SK-N-MC (cell line): Measurements from ENCODE around the gene SELENOH.
"Not testable (repeated sequence)": the region's sequence is repeated elsewhere in the genome, so short reads cannot be mapped to it uniquely, and the experiment has no call there.

Experiments used
- DNase-seq: peaks from one replicate; pipeline ENCODE4 v3.0.0-alpha.2; 2011; ENCODE audit warnings: low read depth, low spot score
- H3K27ac ChIP-seq: fragments of 200-600 bp; sonication (generic); 2 replicates; pipeline ENCODE4 v1.5.1; 2016; ENCODE audit warnings: mixed run types
- H3K36me3 ChIP-seq: fragments of 200-600 bp; sonication (generic); 2 replicates; pipeline ENCODE4 v1.6.1; 2017; ENCODE audit warnings: antibody characterized with exemption, low read length, mixed read lengths; ENCODE audit not compliant: insufficient read depth
- H3K4me3 ChIP-seq: fragments of 200-600 bp; sonication (generic); 2 replicates; pipeline ENCODE4 v1.5.1; 2016
- H3K9ac ChIP-seq: fragments of 200-600 bp; sonication (generic); 2 replicates; pipeline ENCODE4 v1.8.0; 2017; ENCODE audit warnings: mixed run types, mixed read lengths; ENCODE audit not compliant: insufficient read length
- H3K9me3 ChIP-seq: fragments of 200-600 bp; sonication (generic); 2 replicates; pipeline ENCODE4 v1.6.1; 2017; ENCODE audit warnings: low read depth, mild to moderate bottlenecking, antibody characterized with exemption, low read length, moderate library complexity, mixed read lengths
- EZH2 ChIP-seq: fragments of 200-600 bp; sonication (generic); IDR thresholded peaks from one replicate; pipeline ENCODE4 v1.6.1; 2017; ENCODE audit warnings: antibody characterized with exemption
- FOXP2 ChIP-seq: optimal IDR thresholded peaks from 2 replicates; pipeline ENCODE3; 2011; ENCODE audit warnings: mild to moderate bottlenecking, moderate library complexity; ENCODE audit not compliant: insufficient read depth; ENCODE audit errors: extremely low read length, control extremely low read depth
- POLR2AphosphoS5 ChIP-seq: IDR thresholded peaks from 2 replicates; pipeline ENCODE4 v1.6.1; 2012; ENCODE audit warnings: mild to moderate bottlenecking, low read depth, low read length, borderline replicate concordance

Gene SELENOH

DNA sequence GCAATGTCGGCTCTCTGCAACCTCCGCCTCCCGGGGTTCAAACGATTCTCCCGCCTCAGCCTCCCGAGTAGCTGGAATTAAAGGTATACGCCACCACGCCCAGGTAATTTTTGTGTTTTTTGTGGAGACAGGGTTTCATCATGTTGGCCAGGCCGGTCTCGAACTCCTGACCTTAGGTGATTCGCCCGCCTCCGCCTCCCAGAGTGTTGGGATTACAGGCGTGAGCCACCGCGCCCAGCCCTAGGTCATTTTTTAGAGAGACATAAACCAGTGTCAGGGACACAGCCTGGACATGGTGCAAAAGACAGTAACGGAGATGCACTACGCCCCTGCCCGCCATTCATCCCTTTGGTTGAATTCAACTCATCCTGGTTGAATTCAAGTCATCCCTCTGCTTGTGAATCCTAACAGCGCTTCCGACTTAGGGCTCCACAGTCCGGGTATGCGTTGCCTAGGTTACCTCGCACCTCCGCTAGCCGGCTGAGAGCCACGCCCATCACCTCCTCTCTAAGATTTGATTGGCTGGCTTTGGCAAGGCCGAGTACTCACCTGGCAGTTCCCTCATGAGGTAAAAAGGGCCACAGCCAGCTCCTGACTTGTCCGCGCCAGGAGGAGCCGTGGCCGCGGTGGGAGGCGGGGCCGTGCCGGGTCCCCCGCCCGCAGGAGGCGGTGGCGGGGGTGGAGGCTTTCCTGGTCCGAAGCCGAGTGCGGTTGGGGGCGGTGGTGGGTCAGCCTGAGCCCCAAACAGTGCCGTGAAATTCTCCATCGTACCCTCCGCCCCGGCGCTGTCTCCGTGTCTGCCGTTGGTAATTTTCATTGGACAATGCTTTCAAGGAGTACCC is 29.7 kb upstream of the SELENOH start, which contains the start of gene MED19:
Gene MED19, minus strand, starts transcription at position 802 of the 842 bp plus-strand sequence. Its CDS starts 36 bp downstream, at position 766.
- Histone ChIP-seq H3K4me3 (peak within 1 kb of the TSS; percentile 92), H3K36me3 (peaks cover 13% of the 10 kb centered on the region), H3K9me3 (no peaks in the 10 kb centered on the region), H3K27ac (peak within 1 kb of the TSS; percentile 87), H3K9ac (peak within 1 kb of the TSS; percentile 96)
- DNase-seq = no peak
- TF ChIP-seq EZH2 (no peak), FOXP2 (no peak), POLR2AphosphoS5 (no peak; the same call in 1 of the 2 replicates)

DNA sequence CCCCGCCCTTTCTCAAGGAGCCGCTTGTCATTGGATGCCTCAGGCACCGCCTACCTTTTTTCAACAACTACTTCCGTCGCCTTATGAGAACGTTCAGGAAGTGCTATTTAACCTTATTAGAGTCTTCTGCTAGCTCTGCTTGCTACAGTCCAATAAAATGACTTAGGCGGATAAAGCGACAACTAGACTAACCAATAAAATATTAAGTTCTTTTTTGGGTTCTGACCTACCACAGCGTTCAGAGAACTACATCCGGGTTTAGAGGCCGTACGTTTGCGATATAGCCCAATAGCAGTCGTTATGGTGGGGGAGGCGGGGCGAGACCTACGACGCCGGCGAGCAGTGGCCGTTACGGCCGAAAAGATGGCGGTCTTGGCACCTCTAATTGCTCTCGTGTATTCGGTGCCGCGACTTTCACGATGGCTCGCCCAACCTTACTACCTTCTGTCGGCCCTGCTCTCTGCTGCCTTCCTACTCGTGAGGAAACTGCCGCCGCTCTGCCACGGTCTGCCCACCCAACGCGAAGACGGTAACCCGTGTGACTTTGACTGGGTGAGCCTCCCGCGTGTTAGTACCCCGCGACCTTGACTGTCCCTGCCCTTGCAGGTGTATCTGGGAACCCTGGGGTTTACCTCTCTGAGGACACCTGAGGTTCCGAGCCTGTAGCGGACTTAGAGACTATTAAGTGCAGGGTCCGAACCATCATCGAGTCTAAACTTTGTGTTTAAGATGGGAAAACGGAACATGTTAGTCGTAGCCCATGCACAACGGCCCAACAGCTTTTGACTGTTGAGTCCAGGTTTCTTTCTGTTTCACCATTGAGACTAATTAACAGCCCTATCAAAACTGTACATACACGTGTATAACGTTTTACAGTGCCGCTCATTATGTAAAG is 28.8 kb upstream of the SELENOH start, which contains the start of gene TMX2:
Gene TMX2, plus strand, starts transcription at position 338 of the 895 bp plus-strand sequence. Its CDS starts 26 bp downstream, at position 364.
- no peak for TF ChIP-seq EZH2
- peak; percentile 79 for TF ChIP-seq POLR2AphosphoS5
- peak; percentile 99 for DNase-seq
- peak within 1 kb of the TSS; percentile 96 for H3K9ac ChIP-seq
- H3K27ac ChIP-seq = peak within 1 kb of the TSS; percentile 87
- peak within 1 kb of the TSS; percentile 92 for H3K4me3 ChIP-seq
- no peaks in the 10 kb centered on the region for H3K9me3 ChIP-seq
- peaks cover 13% of the 10 kb centered on the region for H3K36me3 ChIP-seq

DNA sequence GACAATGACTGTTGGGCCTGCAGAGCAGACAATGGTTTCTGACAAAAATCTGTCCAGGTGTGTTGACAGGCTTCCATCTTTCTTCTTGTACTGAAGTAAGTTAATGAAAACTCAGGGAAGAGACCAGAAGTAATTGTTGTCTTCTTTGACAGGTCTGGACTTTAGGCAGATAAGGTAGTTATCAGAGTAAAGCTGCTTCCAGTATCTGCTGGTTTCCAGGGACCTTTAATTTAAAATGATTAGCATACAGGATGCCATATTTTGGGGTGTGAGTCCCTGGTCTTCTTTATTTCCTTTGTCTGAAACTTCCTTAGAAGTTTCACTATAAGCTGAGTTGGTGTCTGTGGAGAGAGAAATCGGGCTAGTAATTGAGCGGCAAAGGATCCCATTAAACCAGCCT is 27.5 kb upstream of the SELENOH start:
- TF ChIP-seq POLR2AphosphoS5 (no peak), FOXP2 (no peak), EZH2 (no peak)
- DNase-seq = no peak
- Histone ChIP-seq H3K9ac (peak overlapping the region; percentile 96), H3K9me3 (no peaks in the 10 kb centered on the region), H3K27ac (no peak overlapping the region), H3K4me3 (peak overlapping the region; percentile 92), H3K36me3 (peaks cover 12% of the 10 kb centered on the region)

- H3K4me3 ChIP-seq, DNase-seq, H3K27ac ChIP-seq, H3K9ac ChIP-seq, H3K9me3 ChIP-seq: not testable (repeated sequence)
- peaks cover 26% of the 10 kb centered on the region for H3K36me3 ChIP-seq
Observed at GRCh38 chr11:57716726-57717125, 24.6 kb upstream of the SELENOH start.

DNA sequence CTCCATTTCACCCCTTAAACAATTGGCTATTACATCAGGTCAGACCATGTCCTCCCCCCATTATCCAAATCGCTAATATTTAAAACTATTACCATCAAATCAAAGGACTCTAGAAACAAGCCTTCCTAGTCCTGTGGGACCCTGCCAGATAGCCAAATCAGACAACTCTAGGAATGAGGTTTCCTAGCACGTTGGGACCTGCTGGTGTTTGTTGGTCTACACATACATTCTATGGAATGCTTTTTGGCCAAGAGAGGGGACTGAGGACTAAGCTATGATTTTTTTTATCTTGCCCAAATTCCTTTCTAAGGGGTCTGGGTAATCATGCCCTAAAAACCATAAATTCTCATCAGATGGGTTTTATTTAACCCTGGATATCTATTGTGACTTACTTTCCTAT is 14.1 kb upstream of the SELENOH start:
- Histone ChIP-seq H3K9me3 (no peaks in the 10 kb centered on the region), H3K27ac (no peak overlapping the region), H3K36me3 (peaks cover 11% of the 10 kb centered on the region; the same call in 1 of the 2 replicates), H3K4me3 (no peak overlapping the region), H3K9ac (no peak overlapping the region)
- TF ChIP-seq EZH2 = no peak
- TF ChIP-seq FOXP2 = no peak
- TF ChIP-seq POLR2AphosphoS5 = no peak
- no peak for DNase-seq

GRCh38 chr11:57728829-57729228 is 12.5 kb upstream of the SELENOH start:
- H3K4me3 ChIP-seq = no peak overlapping the region
- H3K9me3 ChIP-seq = no peaks in the 10 kb centered on the region
- no peak for DNase-seq
- peaks cover 7% of the 10 kb centered on the region for H3K36me3 ChIP-seq
- H3K27ac ChIP-seq = peak overlapping the region; percentile 13; the same call in 1 of the 2 replicates
- H3K9ac ChIP-seq = no peak overlapping the region
- TF ChIP-seq FOXP2 = no peak
- no peak for TF ChIP-seq POLR2AphosphoS5
- TF ChIP-seq EZH2 = no peak

DNA sequence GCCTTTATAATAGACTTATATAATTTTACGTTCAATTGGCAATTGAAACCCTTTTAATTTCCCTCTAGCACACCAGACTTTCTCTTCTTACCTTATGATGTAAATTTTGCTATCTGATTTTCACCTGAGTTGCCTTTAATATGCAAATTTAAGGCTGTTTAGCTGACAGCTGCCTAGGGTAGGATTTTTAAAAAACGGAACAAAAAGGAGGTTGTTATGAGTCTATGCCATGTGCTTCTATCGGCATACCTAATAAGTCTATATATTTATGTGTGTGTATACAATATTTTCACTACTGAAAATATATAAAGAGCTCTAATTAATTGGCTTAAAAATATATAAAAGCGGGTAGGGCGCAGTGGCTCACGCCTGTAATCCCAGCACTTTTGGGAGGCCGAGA is 11.8 kb upstream of the SELENOH start:
- peaks cover 11% of the 10 kb centered on the region for H3K36me3 ChIP-seq
- H3K9ac ChIP-seq = no peak overlapping the region
- no peak overlapping the region for H3K4me3 ChIP-seq
- TF ChIP-seq EZH2 (no peak), POLR2AphosphoS5 (no peak), FOXP2 (no peak)
- no peak for DNase-seq
- no peaks in the 10 kb centered on the region for H3K9me3 ChIP-seq
- H3K27ac ChIP-seq = no peak overlapping the region

DNA sequence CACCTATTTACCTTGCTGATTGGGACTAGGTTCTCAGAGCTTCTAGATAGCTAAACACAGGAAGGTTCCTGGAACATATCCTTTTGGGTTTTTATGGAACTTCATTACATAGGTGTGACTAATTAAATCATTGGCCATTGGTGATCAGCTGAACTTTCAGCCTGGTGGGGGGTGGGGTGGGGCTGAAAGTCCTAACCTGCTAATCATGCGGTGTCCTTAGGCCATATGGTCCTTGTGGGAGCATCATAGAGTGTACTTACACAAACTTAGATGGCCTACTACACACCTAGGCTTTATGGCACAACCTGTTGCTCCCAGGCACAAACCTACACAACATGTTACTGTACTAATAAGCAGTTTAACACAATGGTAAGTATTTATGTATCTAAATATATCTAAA is 8.6 kb upstream of the SELENOH start:
- DNase-seq = no peak

More for the DNA sequence above, 8.6 kb upstream of the SELENOH start:
- Histone ChIP-seq H3K9me3 (no peaks in the 10 kb centered on the region), H3K9ac (no peak overlapping the region), H3K36me3 (peaks cover 21% of the 10 kb centered on the region), H3K4me3 (no peak overlapping the region), H3K27ac (no peak overlapping the region)
- no peak for TF ChIP-seq EZH2
- no peak for TF ChIP-seq POLR2AphosphoS5
- TF ChIP-seq FOXP2 = no peak
